Raji (cell line): Measurements from ENCODE around the gene AP3S2.

Source experiments
- POLR2A ChIP-seq: IDR thresholded peaks from 2 replicates; pipeline ENCODE4 v1.6.1; 2011; ENCODE audit warnings: low read depth, low read length, control low read depth; ENCODE audit not compliant: insufficient read depth

Gene AP3S2

DNA sequence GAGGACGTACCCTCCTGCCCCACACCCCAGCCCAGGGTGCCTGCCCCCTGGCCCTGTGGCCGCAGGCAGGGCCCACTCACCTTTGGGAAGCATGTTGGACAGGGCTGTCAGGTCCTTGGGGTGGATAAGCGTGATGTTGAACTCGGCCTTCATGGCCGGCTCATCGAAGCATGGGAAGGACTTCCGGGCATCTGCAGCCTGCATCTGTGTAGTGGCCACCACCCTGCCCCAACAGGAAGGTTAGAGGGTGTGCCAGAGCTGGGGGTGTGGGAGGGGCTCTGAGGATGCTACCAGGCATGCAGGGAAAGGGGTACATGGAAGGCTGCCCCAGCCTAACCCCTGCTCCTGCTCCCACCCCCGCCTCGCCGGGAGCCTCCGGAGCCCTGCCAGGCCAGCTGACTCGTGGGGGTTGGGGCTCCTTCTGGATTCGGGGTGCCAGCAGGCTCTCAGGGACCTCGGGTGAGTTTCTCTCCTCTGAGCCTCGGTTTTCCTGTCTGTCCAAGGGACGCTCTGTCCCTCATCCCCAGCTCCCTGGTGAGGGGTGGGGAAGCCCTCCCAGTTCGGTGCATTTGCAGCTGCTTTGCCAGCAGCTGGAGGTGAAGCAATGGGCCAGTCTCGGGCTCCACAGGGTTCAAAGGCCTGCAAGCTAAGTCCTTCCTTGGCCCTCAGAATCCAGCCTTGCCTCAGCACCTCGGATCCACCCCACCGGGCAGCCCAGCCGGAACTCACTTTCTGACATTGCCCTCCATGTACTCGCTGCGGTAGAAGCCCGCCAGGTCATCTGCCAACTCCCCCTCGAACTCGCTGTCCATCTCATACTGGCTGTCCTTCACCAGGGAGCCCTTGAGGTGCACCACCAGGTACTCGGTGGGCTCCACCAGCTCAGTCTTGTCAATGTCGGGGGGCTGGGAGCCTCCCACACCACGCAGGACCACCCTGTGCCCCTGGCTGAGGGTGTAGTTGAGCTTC, 88.3 kb downstream of the AP3S2 start:
- TF ChIP-seq POLR2A, result no peak

DNA sequence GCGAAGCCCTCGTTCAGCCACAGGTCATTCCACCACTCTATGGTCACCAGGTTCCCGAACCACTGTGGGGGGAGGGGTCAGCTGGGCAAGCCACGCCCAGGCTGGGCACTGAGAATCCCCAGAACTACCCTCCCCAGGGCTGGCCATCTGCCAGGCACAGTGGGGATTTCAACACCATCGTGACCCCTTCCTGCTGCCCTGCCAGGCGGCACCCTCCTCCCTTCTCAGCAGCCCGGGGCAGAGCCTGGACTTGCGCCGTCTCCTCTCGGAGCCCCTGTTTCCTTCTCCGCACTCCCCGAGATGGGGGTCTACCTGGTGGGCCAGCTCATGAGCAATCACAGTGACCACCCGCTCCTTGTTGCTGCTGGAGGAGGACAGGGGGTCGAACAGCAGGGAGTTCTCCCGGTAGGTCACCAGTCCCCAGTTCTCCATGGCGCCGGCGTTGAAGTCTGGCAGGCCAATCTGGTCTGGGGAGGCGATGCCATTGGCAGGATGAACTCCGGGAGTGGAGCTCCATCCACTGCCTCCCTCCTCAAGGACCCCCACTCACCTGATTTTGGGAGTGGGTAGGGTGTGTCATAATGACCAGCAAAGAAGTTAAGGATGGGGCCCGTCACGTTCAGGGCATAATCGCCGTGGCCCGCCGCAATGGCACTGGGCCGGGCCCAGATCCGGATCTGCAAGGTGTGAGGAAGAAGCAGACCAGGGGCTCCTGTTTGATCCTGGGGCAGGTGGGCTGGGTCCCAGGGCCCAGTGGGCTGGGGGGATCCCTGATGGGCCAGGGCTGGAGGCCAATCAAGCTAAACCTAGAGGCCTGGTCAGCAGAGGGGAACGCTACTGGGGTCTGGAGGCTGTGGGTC, 89.6 kb downstream of the AP3S2 start:
- TF ChIP-seq POLR2A, result no peak

DNA sequence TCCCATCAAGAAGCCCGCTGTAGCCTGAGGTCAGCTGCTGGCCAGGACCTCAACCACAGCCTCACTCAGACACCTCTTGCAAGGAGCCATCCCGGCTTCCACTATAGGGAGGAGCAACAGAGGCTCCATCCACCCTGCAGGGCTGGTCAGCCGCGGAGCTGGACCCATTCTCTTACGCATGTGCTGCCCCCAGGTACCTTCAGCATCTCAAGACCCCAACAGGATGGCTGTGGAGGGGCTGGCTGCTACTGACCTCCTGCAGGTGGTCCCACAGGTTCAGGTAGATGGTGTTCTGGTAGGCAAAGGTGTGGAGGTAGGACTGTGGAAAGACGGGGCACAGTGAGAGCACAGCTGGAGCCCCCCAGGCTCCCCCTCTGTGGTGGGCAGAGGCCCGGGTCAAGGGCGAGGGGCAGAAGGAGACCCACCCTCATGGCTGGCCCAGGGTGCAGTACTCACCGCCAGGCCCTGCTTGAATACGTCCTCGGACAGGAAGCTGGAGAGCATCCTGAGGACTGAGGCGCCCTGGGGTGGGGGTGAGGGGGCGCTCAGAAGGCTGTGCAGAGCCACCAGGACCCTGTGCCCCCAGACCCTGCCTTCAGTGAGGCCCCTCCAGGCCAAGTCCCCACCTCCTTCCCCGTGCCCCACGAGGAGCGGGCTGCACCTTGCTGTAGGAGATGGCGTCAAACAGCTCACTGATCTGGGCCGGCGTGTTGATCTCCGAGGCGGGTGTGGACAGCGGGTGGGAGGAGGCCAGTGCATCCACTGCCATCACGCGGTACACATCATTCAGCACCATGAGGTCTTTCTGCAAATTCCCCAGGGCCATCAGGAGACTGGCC, 90.6 kb downstream of the AP3S2 start:
- TF ChIP-seq POLR2A, result no peak

GRCh38 chr15:89802231-89802928, 91.4 kb downstream of the AP3S2 start:
- no peak for TF ChIP-seq POLR2A

DNA sequence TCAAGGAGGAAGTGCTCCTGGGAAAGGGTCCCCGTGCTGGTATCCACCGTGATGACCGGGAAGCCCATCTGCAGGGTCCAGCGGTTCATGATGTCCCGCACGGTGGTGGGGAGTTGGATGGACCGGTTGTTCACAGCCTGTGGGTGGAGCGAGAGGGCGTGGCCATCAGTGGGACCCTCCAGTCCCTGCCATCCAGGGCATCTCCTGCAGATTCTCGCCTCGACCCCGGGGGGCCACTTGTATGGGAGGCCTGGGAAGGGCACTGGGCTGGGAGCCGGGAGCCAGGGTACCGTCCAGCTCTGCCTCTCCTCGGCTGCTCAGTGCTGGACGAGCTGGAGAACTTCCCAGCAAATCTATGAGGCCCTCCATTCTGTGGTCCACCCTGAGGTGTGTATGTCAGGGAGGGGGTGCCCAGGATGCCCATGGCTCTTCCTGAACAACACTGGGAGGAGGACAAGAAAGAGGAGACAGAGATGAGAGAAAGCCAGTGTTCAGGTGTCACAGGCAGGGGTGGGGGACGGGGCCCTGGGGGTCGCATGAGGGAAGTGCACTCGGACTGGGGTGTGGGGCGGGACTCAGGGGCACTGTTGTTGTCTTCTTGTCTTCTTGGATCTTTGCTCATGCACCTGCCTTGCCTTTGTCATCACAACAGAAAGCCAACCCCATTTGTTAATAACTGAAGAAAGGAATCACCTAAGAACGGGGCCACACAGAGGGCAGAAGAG, 92.2 kb downstream of the AP3S2 start:
- no peak for TF ChIP-seq POLR2A

- no peak for TF ChIP-seq POLR2A
These were observed 93.8 kb downstream of the AP3S2 start for GRCh38 chr15:89799918-89800498.

GRCh38 chr15:89799011-89799911, 94.5 kb downstream of the AP3S2 start:
- TF ChIP-seq POLR2A, result no peak

DNA sequence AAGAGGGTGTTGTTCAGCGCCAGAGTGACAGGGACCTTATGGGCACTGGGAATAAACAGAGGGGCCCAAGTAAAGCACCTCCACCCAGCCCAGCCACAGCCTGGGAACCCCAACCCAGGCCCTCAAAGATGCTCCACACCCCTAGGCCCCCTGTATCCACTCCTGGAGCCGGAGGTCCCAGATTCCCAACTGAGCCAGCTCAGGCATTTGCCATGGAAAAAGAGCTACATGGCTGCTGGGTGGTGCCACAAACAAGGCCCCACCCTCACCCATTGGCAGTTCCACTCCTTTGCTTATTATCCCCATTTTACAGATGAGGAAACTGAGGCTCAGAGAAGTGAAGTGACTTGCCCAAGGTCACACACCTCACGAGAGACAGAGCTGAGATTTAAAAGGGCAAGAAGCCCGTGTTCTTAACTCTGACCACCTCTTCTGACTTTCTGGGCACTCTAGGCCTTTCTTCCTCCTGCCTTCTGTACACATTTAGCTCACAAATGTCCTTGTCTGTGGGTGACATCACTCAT, 96.1 kb downstream of the AP3S2 start:
- TF ChIP-seq POLR2A, result no peak

GRCh38 chr15:89795996-89796395, 97.8 kb downstream of the AP3S2 start:
- TF ChIP-seq POLR2A, result no peak

DNA sequence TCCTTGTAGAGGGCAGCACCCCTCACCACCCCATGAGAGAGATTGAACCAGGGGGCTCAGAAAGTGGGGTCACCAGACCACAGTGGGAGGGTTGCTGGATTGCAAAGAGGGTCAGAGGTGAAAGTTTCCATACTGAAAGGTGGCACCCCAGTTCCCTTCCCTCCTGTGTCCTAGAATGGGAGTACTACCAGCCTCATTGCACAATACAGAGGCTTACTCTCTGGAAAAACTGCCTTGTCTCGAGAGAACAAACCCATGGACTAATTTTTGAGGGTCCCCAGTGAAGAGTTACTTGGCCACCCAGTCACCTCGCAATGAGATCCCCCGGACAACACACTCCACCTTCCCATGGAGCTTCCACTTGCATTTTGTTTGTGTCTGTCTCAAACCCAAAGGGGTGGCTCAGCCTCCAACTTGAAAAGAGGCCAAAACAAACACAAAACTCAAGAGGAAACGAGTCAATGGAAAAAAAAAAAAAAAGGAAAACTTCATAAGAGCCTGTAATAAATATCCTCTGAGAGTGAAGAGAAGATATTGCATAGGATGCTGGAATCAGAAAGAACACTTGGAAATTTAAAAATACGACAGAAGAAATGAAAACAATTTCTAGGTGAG, 99.1 kb downstream of the AP3S2 start:
- no peak for TF ChIP-seq POLR2A

- TF ChIP-seq POLR2A, result no peak
These were observed 101.5 kb downstream of the AP3S2 start for GRCh38 chr15:89792106-89792805.

GRCh38 chr15:89790661-89791060, 103.1 kb downstream of the AP3S2 start:
- no peak for TF ChIP-seq POLR2A
